Measurements from ENCODE around the gene ST13. TPM values are rescaled to one million over a fixed set of nuclear protein-coding genes. Genes with fewer than 3 reads are reported as not detected.

The ST13 gene
- total and polyA plus RNA-seq, 2 experiments from 2014 or later = 159 to 238 TPM

- no peak for TF ChIP-seq CTCF (conservative IDR thresholded peaks at IDR 0.05; ENCODE audit: low read depth in 2 of 2)
- TF ChIP-seq EZH2 (IDR thresholded peaks at IDR 0.05; ENCODE audit: low read depth, unreplicated experiment) = no peak
- no peak for TF ChIP-seq CREB1 (CRISPR knock-in tag; IDR thresholded peaks at IDR 0.05; ENCODE audit: low read depth)
- no peak for TF ChIP-seq NANOG (IDR thresholded peaks at IDR 0.05; ENCODE audit: borderline replicate concordance)
- TF ChIP-seq REST (IDR thresholded peaks at IDR 0.05; ENCODE audit: unreplicated experiment) = no peak
- no peak for TF ChIP-seq ZNF462 (CRISPR knock-in tag; IDR thresholded peaks at IDR 0.05)
- no peak for TF ChIP-seq ZNF114 (CRISPR knock-in tag; IDR thresholded peaks at IDR 0.05)
- TF ChIP-seq ETS1 (IDR thresholded peaks at IDR 0.05) = no peak
- no peak for TF ChIP-seq STAT1 (IDR thresholded peaks at IDR 0.05; ENCODE audit: unreplicated experiment)
- TF ChIP-seq ZNF331 (CRISPR knock-in tag; IDR thresholded peaks at IDR 0.05; ENCODE audit: low read depth) = no peak
- no peak for TF ChIP-seq JUNB (IDR thresholded peaks at IDR 0.05; ENCODE audit: unreplicated experiment)
- no peak for TF ChIP-seq EZH2phosphoT487 (IDR thresholded peaks at IDR 0.05; ENCODE audit: unreplicated experiment)
- TF ChIP-seq POLR2AphosphoS5 (IDR thresholded peaks at IDR 0.05; ENCODE audit: low read depth) = no peak
- H3K27me3 Mint-ChIP-seq (ENCODE audit: insufficient read depth, low read depth, poor library complexity) = no peaks in the 10 kb centered on the region
- Histone ChIP-seq H3K9me2 (ENCODE audit: insufficient read depth) (no peaks in the 10 kb centered on the region), H3K27me3 (ENCODE audit: insufficient read depth) (no peaks in the 10 kb centered on the region), H4K20me1 (replicated peaks; ENCODE audit: insufficient read depth) (0 out of 2 replicates have a peak, but pooled peaks cover 3% of the 10 kb centered on the region), H3K36me3 (ENCODE audit: insufficient read depth) (peaks cover 22% of the 10 kb centered on the region; the same call in 1 of the 2 replicates), H3K4me2 (no peak overlapping the region), H3K79me2 (replicated peaks; ENCODE audit: insufficient read depth) (no peaks in the 10 kb centered on the region), H3F3A (replicated peaks; ENCODE audit: low read depth) (no peaks in the 10 kb centered on the region; the same call in 1 of the 2 replicates), H2AFZ (no peak overlapping the region), H3K4me1 (ENCODE audit: insufficient read depth) (peaks cover 19% of the 10 kb centered on the region), H3K4me3 (no peak overlapping the region), H3K27ac (ENCODE audit: low read depth) (peak overlapping the region; percentile 96)
- H3K36me3 Mint-ChIP-seq (ENCODE audit: low read depth) = peaks cover 71% of the 10 kb centered on the region
- no peak overlapping the region for H3K27ac Mint-ChIP-seq
- H3K9me3 Mint-ChIP-seq = no peaks in the 10 kb centered on the region
- no peak for ATAC-seq
- H3K4me3 Mint-ChIP-seq = no peak overlapping the region
- peaks cover 25% of the 10 kb centered on the region; the same call in 2 of the 3 replicates for H3K4me1 Mint-ChIP-seq
- no peak for DNase-seq (ENCODE audit: low spot score)
Observed at GRCh38 chr22:40829131-40829530, 27.3 kb downstream of the ST13 start.
